ENCODE results near the gene TAF4B. TPM values are rescaled to one million over a fixed set of nuclear protein-coding genes. Genes with fewer than 3 reads are reported as not detected.
A peak's percentile ranks its signal among the peaks of the same experiment; 100 is the strongest.
"Not testable (repeated sequence)": the region's sequence is repeated elsewhere in the genome, so short reads cannot be mapped to it uniquely, and the experiment has no call there.

The TAF4B gene, protein sequence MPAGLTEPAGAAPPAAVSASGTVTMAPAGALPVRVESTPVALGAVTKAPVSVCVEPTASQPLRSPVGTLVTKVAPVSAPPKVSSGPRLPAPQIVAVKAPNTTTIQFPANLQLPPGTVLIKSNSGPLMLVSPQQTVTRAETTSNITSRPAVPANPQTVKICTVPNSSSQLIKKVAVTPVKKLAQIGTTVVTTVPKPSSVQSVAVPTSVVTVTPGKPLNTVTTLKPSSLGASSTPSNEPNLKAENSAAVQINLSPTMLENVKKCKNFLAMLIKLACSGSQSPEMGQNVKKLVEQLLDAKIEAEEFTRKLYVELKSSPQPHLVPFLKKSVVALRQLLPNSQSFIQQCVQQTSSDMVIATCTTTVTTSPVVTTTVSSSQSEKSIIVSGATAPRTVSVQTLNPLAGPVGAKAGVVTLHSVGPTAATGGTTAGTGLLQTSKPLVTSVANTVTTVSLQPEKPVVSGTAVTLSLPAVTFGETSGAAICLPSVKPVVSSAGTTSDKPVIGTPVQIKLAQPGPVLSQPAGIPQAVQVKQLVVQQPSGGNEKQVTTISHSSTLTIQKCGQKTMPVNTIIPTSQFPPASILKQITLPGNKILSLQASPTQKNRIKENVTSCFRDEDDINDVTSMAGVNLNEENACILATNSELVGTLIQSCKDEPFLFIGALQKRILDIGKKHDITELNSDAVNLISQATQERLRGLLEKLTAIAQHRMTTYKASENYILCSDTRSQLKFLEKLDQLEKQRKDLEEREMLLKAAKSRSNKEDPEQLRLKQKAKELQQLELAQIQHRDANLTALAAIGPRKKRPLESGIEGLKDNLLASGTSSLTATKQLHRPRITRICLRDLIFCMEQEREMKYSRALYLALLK
- total RNA-seq (2014; rRNA removed; shearing (Covaris generic)), result 5.2 and 7.6 TPM in 2 replicates

DNA sequence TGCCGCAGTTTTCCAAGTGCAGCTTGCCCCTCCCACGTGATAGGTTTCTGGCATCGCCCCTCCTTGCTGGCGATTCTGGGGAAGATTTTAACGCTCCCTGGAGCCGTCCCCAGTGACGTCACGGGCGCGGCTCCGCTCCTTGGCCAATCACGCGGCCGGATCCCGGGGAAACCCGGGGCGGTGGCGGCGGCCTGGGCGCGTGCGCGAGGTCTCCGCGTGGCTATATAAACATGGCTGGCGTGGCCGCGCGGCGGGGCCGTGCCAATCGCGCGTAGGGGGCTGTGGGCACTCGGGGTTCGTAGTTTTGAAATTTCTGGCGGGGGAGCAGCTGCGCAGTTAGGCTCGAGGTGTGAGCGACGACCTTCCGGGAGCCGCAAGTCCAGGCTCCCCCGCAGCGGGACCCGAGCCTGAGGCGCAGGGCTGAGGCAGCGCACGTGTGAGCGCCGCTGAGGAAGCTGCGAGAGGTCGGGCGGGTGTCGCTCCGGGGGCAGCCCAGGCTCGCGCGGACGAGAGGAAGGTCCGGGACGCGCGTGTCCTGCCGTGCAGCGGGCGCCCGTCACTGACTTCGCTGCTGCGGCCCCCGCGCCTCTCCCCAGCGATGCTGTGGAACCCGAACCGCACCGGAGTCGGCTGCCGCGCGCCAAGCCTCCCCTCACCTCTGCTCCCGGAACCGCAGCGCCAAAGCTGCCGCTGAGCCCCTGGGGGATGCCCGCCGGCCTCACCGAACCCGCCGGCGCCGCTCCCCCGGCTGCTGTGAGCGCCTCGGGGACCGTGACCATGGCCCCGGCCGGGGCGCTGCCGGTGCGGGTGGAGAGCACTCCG lies at the start of gene TAF4B:
Gene TAF4B (plus strand): TSS at position 217 of the 822 bp plus-strand sequence. CDS start 489 bp downstream, at position 706.
- DNase-seq (ENCODE audit: low read depth), result peak; percentile 91

DNA sequence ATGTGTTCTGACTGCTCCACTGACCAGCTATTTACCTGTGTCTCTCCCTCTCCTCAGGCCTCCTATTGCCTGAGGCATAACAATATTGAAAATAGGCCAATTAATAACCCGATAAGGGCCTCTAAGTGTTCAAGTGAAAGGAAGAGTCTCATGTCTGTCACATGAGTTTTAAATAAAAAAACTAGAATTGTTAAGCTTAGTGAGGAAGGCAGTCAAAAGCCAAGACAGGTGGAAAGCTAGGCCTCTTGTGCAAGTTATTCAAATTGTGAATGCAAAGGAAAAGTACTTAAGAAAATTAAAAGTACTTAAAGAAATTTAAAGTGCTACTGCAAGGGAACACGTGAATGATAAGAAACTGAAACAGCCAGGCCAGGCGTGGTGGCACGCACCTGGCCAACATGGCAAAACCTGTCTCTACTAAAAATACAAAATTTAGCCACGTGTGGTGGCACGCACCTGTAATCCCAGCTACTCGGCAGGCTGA lies 44.9 kb upstream of the TAF4B start:
- no peak for DNase-seq (ENCODE audit: low read depth)

DNA sequence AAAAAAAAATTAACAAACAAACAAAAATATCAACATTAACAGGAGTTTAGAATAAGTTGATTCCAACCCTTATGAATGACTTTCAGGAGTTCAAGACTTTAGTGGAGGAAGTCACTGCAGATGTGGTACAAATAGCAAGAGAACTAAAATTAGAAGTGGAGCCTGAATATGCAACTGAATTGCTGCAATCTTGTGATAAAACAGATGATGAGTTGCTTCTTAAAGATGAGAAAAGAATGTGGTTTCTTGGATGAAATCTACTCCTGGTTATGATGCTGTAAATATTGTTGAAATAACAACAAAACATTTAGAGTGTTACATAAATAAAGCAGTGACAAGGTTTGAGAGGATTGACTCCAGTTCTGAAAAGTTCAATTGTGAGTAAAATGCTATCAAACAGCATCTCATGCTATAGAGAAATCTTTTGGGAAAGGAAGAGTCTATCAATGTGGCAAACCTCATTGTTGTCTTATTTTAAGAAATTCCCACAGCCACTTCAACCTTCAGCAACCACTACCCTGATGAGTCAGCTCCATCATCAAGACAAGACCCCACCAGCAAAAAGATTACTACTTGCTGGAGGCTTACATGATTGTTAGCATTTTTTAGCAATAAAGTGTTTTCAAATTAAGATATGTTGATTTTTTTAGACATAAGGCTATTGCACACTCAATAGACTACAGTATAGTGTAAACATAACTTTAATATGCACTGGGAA lies 42.7 kb upstream of the TAF4B start:
- no peak for DNase-seq (ENCODE audit: low read depth)

DNA sequence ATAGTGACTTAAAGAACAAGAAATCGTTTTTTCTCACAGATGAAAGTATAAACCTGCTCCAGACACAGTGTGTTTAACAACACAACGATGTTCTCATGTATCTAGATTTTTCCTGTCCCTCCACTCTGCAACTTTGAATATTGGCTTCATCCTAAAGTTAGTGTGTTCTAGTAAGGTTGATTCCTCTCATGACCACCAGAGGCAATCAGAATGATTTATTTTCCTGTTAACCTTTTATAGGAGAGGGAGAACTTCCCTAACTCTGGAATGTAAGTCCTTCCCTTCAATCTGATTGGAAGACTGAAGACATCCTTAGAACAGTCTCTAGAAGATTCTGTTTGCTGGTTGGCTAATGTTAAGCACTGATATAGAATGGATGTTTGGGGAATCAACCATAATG lies 41.0 kb upstream of the TAF4B start:
- DNase-seq (ENCODE audit: low read depth), result peak; percentile 7

DNA sequence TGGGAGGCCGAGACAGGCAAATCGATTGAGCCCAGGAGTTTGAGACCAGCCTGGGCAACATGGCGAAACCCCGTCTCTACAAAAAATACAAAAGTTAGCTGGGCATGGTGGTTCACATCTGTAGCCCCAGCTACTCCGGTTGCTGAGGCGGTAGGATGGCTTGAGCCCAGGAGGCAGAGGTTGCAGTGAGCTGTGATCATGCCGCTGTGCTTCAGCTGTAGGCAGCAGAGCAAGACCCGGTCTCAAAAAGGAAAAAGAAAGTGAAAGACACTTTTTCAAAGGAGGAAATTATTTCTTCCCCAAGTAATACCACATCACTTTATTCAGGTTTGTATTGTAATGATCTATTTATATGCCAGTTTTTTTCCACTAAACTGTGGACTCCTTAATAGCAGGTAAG lies 35.7 kb upstream of the TAF4B start:
- DNase-seq (ENCODE audit: low read depth), result peak; percentile 1

DNA sequence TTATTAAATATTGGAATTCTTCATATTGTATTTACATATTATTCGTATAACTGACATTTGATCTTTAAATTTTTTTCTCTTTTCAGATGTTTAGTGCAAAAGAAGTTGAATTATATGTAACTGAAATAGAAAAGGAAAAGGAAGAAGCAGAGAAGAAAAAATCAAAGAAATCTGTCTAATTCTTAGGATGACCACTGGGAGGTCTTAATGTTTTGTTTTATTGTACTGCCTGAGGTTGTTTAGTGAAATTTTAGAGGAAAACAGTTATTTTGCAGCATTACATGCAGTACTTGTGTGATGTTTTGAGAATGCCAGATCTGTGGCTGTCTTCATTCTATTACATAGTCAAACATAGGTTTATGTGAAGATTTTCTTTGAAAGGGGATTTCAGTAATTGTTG lies 34.0 kb upstream of the TAF4B start:
- no peak for DNase-seq (ENCODE audit: low read depth)

DNA sequence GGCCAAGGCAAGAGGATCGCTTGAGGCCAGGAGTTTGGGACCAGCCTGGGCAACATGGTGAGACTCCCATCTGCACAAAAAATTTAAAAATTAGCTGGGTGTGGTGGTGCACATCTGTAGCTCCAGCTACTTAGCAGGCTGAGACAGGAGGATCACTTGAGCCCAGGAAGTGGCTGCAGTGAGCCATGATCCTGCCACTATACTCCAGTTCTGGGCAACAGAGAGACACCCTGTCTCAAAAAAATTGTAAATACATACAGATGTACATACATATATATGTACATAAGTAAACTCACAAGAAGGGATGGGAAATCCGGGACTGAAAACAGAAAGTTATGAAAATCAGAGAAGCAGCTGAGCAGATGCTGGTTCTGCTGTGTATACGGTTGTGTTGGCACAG lies 29.6 kb upstream of the TAF4B start:
- DNase-seq (ENCODE audit: low read depth), result no peak

DNA sequence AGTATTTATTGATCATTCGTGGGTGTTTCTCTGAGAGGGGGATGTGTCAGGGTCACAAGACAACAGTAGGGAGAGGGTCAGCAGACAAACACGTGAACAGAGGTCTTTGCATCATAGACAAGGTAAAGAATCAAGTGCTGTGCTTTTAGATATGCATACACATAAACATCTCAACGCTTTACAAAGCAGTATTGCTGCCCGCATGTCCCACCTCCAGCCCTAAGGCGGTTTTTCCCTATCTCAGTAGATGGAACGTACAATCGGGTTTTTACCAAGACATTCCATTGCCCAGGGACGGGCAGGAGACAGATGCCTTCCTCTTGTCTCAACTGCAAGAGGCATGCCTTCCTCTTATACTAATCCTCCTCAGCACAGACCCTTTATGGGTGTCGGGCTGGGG lies 24.2 kb upstream of the TAF4B start:
- DNase-seq (ENCODE audit: low read depth), result not testable (repeated sequence)

DNA sequence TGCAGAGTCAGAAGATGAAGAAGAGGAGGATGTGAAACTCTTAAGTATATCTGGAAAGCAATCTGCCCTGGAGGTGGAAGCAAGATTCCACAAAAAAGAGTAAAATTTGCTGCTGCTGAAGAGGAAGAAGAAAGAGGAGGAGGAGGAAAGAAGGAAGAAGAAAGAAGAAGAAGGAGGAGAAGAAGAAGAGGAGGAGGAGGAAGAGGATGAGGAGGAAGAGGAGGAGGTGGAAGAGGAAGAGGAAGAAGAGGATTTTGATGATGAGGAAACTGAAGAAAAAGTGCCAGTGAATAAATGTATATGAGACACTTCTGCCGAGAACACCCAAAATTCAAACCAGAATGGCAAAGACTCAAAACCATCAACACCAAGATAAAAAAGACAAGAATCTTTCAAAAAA lies 20.9 kb upstream of the TAF4B start:
- no peak for DNase-seq (ENCODE audit: low read depth)

DNA sequence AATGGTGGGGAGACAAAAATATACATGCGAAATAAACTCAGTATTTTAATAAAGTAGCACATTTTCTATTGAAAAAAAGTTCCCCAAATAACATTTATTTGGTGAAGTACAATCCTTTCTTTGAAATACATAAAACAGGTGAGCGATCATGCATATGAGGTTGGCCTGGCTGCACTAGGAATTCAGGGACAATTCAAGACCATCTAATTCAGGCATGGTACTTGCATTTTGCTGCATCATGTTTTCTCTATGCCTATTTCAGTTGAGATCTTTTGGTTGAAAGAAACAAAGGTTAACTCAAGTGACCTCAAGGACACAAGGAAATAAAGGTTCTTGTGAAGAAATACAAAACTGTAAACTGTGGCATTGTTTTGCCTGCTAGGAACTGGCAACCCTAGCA lies 19.8 kb upstream of the TAF4B start:
- no peak for DNase-seq (ENCODE audit: low read depth)

DNA sequence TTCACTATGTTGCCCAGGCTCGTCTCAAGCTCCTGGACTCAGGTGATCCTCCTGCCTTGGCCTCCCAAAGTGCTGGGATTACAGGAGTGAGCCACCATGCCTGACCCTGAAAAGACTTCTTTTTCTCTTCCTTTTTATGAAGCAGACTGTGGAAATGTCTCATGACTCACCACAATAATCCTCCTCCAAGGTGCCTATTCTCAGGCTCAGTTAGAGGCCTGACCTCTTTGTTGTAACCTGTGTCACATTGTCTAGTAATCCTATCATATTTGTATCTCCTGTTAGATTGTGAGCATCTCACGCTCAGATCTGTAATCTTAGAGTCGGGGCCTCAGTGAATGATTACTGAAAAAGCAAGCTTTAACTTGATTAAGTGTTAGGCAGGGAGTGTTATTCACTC lies 18.3 kb upstream of the TAF4B start:
- DNase-seq (ENCODE audit: low read depth), result no peak

DNA sequence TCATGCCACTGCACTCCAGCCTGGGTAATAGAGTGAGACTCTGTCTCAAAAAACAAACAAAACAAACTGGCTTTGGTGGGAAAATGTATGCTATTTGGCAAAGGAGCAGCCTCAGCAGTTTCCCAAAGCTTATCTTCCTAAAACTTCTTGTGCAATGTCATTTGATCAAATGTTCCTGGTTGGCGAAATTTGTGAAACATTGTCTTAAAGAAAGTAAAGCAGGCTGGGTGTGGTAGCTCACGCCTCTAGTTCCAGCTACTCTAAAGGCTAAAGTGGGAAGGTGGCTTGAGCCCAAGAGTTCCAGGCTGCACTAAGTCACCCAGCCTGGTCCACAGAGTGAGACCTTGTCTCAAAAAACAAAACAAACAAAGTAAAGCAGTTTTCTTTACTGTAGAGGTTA lies 17.3 kb upstream of the TAF4B start:
- no peak for DNase-seq (ENCODE audit: low read depth)

DNA sequence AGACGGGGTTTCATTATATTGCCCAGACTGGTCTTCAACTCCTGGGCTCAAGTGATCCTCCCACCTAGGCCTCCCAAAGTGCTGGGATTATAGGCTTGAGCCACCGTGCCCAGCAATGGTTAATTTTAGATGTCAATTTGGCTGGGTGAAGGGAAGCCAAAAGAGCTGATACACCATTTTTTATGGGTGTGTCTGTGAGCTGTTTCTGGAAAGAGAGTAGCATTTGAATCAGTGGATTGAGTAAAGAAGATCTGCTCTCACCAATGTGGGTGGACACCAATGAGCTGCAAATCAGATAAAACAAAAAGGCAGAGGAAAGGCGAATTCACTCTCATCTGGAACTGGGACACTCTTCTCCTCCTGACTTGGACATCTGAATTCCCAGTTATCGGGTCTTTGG lies 16.1 kb upstream of the TAF4B start:
- no peak for DNase-seq (ENCODE audit: low read depth)

DNA sequence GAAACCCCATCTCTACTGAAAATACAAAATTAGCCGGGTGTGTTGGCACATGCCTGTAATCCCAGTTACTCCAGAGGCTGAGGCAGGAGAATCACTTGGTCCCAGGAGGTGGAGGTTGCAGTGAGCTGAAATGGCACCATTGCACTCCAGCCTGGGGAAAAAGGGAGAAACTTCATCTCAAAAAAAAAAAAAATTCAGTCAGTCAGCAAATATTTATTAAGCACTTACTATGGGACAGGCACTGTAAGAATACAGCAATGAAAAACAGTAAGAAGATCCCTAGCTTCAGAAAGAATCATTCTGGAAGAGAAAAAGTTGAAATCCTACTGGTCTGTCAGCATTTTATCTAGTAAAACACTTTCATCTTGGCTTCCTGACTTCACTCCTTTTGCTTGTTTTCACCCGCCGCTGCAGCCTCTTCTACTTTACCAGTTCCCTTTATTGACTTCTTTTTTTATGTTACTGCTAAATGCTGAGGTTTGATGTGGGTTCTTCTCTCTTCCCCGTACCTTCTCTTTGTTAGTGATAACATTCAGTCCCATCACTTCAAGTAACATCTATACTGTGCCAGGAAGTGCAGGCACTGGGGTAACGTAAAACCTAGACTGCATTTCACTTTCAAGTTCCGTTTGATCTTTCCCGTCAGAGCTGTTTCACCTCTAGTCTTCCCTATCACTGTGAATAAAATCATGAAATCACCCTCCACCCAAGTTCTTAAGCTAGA lies 10.8 kb upstream of the TAF4B start:
- no peak for DNase-seq (ENCODE audit: low read depth)

DNA sequence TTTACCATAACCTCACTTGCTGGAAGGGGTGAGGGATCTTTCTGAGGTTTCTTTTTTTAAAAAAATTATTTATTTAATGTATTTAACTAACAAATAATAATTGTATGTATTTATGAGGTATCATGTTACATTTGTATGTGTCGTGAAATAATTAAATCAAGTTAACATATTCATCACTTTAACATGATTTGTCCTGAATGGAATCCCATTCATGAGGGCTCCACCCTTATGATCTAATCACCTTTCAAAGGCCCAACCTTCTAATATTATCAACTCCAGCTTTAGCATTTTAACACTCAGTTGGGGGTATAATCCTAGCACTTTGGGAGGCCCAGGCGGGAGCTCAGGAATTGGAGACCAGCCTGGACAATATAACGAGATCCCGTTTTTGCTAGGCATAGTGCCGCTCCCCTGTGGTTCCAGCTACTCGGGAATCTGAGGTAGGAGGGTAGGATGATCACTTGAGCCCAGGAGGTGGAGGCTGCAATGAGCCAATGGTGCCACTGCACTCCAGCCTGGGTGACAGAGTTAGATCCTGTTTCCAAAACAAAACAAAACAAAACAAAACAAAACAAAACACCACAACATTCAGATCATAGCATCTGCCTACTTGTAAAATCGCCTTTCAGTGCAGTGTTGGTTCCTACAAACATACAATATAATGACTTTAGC lies 1.1 kb upstream of the TAF4B start:
- DNase-seq (ENCODE audit: low read depth), result no peak

DNA sequence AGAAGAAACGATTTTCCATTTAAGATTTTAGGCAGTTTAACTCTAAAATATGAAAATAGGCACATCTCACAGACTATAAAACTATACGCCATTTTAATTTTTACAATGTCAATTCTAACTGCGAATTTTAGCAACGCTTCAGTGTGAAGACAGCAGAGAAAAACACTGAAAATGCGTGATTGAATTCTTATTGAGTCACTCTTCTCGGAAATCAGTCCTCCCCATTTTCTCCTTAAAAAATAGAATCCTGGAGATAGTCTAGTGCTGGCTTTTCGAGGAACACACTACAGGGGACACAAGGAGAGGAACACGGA lies 373 bp upstream of the TAF4B start:
- no peak for DNase-seq (ENCODE audit: low read depth)

DNA sequence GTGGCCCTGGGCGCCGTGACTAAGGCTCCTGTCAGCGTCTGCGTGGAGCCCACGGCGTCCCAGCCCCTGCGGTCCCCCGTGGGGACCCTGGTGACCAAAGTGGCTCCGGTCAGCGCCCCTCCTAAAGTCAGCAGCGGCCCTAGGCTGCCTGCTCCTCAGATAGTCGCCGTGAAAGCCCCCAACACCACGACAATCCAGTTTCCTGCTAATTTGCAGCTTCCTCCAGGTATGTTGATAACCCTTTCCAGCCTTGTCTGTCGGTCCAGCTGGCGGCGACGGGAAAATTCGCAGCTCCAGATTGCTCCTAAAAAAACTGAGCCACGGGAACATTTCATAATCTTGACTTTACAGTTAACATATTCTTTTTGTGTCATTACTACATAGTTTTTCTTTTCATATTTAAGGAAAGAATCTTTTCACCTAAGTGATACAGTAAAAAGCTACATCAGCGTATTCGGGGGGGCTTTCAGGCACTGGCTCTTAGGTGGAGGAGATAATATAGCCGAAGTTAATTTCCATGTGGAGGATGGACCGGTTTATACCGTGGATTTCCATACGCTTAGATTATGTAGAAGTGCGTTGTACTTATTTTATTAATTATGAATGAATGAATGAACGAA lies 916 bp downstream of the TAF4B start:
- no peak for DNase-seq (ENCODE audit: low read depth)

DNA sequence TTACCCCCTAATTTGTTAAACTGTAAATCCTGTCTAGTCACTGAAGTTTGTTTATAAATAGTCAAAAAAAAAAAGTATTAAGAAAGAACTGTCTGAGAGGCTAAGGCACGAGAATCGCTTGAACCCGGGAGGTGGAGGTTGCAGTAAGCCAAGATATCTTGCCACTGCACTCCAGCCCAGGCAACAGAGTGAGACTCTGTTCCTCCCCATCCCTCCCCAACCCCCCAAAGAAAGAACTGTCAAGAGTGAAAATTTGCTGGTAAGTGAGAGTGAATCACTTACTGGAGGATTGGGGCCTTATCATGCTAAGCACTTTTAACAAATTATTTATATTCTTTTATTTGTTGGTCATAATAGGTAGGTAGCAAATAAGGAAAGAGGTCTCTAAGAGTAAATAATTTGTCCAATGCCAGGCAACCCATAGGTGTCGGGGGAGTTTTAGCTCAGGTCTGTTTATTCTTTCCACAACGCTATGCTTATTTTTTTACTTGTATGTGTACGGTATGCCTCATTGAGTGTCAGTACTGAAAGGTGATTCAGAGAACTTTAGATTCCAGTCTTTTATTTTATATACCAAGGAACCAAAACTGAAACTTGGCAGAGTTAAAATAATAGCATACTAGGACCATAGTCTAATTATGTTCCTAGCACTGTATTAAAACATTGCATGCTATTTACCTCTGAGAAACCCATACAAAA lies 2.5 kb downstream of the TAF4B start:
- DNase-seq (ENCODE audit: low read depth), result no peak

DNA sequence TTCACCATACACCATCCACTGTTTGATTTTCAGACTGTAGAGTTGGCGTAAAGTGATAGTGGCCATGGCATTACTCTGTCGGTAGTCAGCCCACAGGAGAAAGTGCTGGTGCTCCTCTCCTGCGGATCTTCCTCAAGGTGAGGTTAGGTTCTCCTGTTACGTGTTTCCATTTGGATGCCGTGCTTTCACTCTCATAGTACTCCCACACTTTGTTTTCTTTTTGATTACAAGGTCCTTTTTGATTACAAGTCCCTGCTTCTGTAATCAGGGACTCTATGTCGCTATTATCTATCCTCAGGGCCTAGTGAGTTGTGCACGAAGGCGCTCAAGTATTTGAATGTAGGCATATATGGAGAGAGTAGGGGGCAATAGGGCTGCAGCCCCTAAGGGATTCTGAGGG lies 4.3 kb downstream of the TAF4B start:
- DNase-seq (ENCODE audit: low read depth), result no peak
